HL-60 (cell line): Measurements from ENCODE around the gene COL5A3.

Experiments used
- DNase-seq, 2 experiments: peaks; one replicate each; pipeline ENCODE4 v3.0.0-alpha.2; 2010 to 2020; ENCODE audit warnings: low read depth in 1 of 2, low spot score in 1 of 2
- H3K27ac ChIP-seq: fragments of 250-450 bp; sonication (Bioruptor Pico); replicated peaks from 2 replicates; pipeline ENCODE4 v1.5.1; 2020; ENCODE audit warnings: mild to moderate bottlenecking, moderate library complexity
- H3K27me3 ChIP-seq: fragments of 250-450 bp; sonication (Bioruptor Pico); 2 replicates; pipeline ENCODE4 v1.5.1; 2021; ENCODE audit warnings: mild to moderate bottlenecking, moderate library complexity; ENCODE audit not compliant: insufficient read depth, poor library complexity, severe bottlenecking
- H3K4me3 ChIP-seq: replicated peaks from 2 replicates; pipeline ENCODE4 v1.5.1; 2011; ENCODE audit warnings: mild to moderate bottlenecking, control low read depth, low read length; ENCODE audit not compliant: insufficient read depth
- GABPA ChIP-seq: IDR thresholded peaks from 2 replicates; pipeline ENCODE4 v1.6.1; 2012; ENCODE audit warnings: low read depth
- POLR2AphosphoS5 ChIP-seq: IDR thresholded peaks from 2 replicates; pipeline ENCODE4 v1.6.1; 2012; ENCODE audit warnings: low read depth
- SPI1 ChIP-seq: IDR thresholded peaks from 2 replicates; pipeline ENCODE4 v1.6.1; 2012; ENCODE audit warnings: low read depth, mild to moderate bottlenecking, borderline replicate concordance
- TF ChIP-seq, protein P1 (sequence below): IDR thresholded peaks from one replicate; pipeline ENCODE4 v1.5.1; 2011; ENCODE audit warnings: low read length, control low read depth, inconsistent platforms; ENCODE audit not compliant: insufficient read depth
- TF ChIP-seq, protein P2 (sequence below): IDR thresholded peaks from 2 replicates; pipeline ENCODE4 v1.6.1; 2012; ENCODE audit warnings: low read depth; ENCODE audit not compliant: insufficient replicate concordance

COL5A3 gene

DNA sequence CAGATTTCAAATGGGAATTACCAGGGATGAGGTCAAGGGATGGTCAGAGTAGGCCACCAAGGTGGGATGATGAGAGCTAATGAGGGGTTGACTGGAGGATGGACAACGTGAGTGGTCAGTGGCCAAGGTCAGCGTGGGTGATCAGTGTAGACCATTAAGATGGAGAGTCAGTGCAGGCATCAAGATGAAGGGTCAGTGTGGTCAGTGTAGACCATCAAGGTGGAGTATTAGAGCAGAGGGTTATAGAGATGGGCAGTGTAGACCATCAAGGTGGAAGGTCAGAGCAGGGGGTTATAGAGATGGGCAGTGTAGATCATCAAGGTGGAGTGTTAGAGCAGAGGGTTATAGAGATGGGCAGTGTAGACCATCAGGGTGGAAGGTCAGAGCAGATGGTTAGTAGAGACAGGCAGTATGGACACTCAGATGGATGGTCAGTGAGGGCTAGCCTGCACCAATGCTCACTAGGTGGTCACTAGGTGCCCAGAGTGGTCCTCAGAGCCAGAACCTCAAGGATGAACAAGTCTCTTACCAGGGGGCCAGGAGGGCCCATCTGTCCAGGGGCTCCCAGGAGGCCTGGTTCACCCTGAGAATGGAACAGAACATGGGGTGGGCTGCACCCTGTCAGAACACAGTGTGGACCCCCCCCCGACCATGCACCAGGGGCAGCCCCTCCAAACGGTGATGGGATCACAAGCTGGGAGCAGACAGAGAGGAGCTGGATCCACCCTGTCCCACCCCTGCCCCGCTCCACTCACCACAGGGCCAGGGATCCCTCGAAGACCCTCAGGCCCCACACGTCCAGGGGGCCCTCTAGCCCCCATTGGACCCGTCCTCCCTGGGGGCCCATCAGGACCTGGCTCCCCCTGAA, 41.2 kb downstream of the COL5A3 start:
- no peak overlapping the region for H3K4me3 ChIP-seq
- no peak for DNase-seq
- peaks cover 13% of the 10 kb centered on the region for H3K27me3 ChIP-seq

DNA sequence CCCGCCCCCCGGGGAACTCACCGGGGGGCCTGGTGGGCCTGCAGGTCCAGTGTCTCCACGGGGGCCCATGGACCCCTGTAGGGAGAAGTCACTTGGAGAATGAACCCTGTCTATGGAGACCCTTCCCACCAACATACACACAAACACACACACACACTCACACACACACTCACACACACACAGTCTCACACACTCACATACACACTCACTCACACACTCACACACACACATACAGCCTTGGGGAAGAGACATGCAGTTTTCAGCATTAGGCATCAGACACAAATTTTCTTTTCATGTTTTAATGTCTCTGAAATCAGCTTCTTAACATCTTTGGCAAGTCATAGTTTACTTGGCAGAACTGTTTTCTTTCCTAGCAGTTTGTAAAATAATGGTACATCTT, 43.0 kb downstream of the COL5A3 start:
- no peak overlapping the region for H3K4me3 ChIP-seq
- H3K27ac ChIP-seq = no peak overlapping the region
- peaks cover 13% of the 10 kb centered on the region for H3K27me3 ChIP-seq
- TF ChIP-seq GABPA (no peak), SPI1 (no peak), POLR2AphosphoS5 (no peak)
- TF ChIP-seq, protein P1, sequence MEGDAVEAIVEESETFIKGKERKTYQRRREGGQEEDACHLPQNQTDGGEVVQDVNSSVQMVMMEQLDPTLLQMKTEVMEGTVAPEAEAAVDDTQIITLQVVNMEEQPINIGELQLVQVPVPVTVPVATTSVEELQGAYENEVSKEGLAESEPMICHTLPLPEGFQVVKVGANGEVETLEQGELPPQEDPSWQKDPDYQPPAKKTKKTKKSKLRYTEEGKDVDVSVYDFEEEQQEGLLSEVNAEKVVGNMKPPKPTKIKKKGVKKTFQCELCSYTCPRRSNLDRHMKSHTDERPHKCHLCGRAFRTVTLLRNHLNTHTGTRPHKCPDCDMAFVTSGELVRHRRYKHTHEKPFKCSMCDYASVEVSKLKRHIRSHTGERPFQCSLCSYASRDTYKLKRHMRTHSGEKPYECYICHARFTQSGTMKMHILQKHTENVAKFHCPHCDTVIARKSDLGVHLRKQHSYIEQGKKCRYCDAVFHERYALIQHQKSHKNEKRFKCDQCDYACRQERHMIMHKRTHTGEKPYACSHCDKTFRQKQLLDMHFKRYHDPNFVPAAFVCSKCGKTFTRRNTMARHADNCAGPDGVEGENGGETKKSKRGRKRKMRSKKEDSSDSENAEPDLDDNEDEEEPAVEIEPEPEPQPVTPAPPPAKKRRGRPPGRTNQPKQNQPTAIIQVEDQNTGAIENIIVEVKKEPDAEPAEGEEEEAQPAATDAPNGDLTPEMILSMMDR = no peak
- TF ChIP-seq, protein P2, sequence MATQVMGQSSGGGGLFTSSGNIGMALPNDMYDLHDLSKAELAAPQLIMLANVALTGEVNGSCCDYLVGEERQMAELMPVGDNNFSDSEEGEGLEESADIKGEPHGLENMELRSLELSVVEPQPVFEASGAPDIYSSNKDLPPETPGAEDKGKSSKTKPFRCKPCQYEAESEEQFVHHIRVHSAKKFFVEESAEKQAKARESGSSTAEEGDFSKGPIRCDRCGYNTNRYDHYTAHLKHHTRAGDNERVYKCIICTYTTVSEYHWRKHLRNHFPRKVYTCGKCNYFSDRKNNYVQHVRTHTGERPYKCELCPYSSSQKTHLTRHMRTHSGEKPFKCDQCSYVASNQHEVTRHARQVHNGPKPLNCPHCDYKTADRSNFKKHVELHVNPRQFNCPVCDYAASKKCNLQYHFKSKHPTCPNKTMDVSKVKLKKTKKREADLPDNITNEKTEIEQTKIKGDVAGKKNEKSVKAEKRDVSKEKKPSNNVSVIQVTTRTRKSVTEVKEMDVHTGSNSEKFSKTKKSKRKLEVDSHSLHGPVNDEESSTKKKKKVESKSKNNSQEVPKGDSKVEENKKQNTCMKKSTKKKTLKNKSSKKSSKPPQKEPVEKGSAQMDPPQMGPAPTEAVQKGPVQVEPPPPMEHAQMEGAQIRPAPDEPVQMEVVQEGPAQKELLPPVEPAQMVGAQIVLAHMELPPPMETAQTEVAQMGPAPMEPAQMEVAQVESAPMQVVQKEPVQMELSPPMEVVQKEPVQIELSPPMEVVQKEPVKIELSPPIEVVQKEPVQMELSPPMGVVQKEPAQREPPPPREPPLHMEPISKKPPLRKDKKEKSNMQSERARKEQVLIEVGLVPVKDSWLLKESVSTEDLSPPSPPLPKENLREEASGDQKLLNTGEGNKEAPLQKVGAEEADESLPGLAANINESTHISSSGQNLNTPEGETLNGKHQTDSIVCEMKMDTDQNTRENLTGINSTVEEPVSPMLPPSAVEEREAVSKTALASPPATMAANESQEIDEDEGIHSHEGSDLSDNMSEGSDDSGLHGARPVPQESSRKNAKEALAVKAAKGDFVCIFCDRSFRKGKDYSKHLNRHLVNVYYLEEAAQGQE = no peak
- DNase-seq = no peak

More for the DNA sequence above, 41.2 kb downstream of the COL5A3 start:
- H3K27ac ChIP-seq = no peak overlapping the region
- TF ChIP-seq GABPA (no peak), SPI1 (no peak), POLR2AphosphoS5 (no peak)
- TF ChIP-seq, protein P1 = no peak
- TF ChIP-seq, protein P2 = no peak

DNA sequence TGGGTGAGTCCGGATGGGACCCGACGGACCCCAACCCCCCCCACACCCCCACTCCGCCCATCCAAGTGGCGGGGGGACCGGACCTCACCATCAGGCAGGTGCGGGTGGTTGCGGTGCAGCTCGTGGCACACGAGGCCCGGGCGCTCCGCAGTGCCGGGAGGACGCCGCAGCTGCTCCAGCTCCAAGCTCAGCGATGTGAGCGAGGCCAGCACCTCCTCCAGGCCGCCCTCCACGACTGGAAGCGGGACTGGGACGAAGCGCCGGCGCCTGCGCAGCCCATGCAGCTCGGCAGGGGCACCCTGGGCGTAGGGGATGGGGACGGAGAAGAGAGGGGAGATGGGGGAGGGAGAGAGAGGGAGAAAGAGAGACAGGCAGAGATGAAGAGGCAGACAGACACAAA, 43.9 kb downstream of the COL5A3 start:
- no peak for TF ChIP-seq POLR2AphosphoS5
- no peak for TF ChIP-seq GABPA
- no peak for TF ChIP-seq SPI1
- no peak overlapping the region for H3K4me3 ChIP-seq
- DNase-seq = no peak
- H3K27me3 ChIP-seq = peaks cover 13% of the 10 kb centered on the region
- no peak overlapping the region for H3K27ac ChIP-seq

DNA sequence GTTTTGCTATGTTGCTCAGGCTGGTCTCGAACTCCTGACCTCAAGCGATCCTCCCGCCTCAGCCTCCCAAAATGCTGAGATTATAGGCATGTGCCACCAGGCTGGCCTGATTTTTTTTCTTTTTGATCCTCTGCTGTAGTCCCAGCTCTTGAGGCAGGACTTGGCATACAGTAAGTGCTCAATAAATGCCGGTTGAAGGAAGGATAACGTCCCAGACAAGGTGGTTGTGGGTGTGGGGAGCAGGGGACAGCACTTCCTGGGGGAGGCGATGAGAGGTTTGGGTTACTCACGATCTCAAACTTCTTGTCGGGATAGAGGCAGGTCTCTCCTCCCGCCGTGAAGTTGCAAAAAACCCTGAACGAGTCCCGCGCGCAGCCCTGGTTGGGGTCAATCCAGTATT, 44.3 kb downstream of the COL5A3 start:
- Histone ChIP-seq H3K27me3 (peaks cover 13% of the 10 kb centered on the region), H3K4me3 (no peak overlapping the region), H3K27ac (no peak overlapping the region)
- no peak for DNase-seq
- TF ChIP-seq, protein P2 = no peak
- no peak for TF ChIP-seq POLR2AphosphoS5
- no peak for TF ChIP-seq GABPA
